K562 (cell line): ENCODE results near the gene AHSP. TPM values are rescaled to one million over a fixed set of nuclear protein-coding genes. Genes with fewer than 3 reads are reported as not detected.
A peak's percentile ranks its signal among the peaks of the same experiment; 100 is the strongest.

Experiments used
- ATAC-seq: fragments of 200-7000 bp; cut with Tn5 transposase; 3 replicates; pipeline ENCODE4 v1.9.1; 2020; ENCODE audit warnings: moderate library complexity
- BruUV-seq: library from RNA; stranded (reverse); fragments of 400-500 nt; replicated peaks from 2 replicates; lab custom pipeline; 2021; lab: Mats Ljungman, UMichigan
- CTCF ChIA-PET: fragments of 300-600 bp; formaldehyde crosslinking; extraction: SDS; loops from one replicate; lab custom pipeline; 2021; ENCODE audit warnings: low intra/inter-chr PET ratio; lab: Yijun Ruan, JAX
- POLR2A ChIA-PET: fragments of 300-600, 350-650 bp; sonication (Branson Sonifier 250); formaldehyde crosslinking; extraction: SDS; loops from one replicate; lab custom pipeline; 2021; ENCODE audit warnings: antibody characterized with exemption, inconsistent platforms; lab: Yijun Ruan, JAX
- DNase-seq, 4 experiments: peaks; one replicate each; pipeline versions ENCODE4 v3.0.0 to v3.0.0-alpha.2; 2011 to 2018; ENCODE audit warnings: low spot score in 3 of 4, mixed read lengths in 3 of 4; ENCODE audit errors: extremely low read depth in 1 of 4
- FAIRE-seq: peaks from 2 replicates; lab custom pipeline; 2011; peaks lifted over from hg19 to GRCh38; lab: Jason Lieb, UNC
- H2AFZ ChIP-seq: 2 replicates; pipeline ENCODE4 v1.6.0; 2011; ENCODE audit warnings: low read depth, low read length, control low read depth, inconsistent platforms
- H3K27ac ChIP-seq: fragments of 200-600 bp; 3 replicates; pipeline ENCODE4 v1.8.0; 2011; ENCODE audit warnings: low read depth, mild to moderate bottlenecking, control low read depth, inconsistent platforms, low read length, moderate library complexity, mixed read lengths; ENCODE audit errors: extremely low read depth
- H3K27me3 ChIP-seq, 2 experiments: fragments of 300-600 bp in 1 of 2; 2 replicates in 1 of 2; 3 replicates in 1 of 2; pipeline versions ENCODE4 v1.6.0 to v1.8.0; 2011; ENCODE audit warnings: inconsistent platforms in 2 of 2, low read length in 2 of 2, mild to moderate bottlenecking in 1 of 2, mixed read lengths in 1 of 2, moderate library complexity in 1 of 2; ENCODE audit not compliant: control insufficient read depth in 2 of 2, insufficient read depth in 2 of 2
- H3K36me3 ChIP-seq: fragments of 300-600 bp; 3 replicates; pipeline ENCODE4 v1.8.0; 2011; ENCODE audit warnings: mild to moderate bottlenecking, low read length, inconsistent platforms; ENCODE audit not compliant: control insufficient read depth, insufficient read depth
- H3K4me1 ChIP-seq, 2 experiments: fragments of 200-600 bp in 1 of 2; replicated peaks in 1 of 2; 2 replicates in 1 of 2; 3 replicates in 1 of 2; pipeline versions ENCODE4 v1.5.1 to v1.8.0; 2011; ENCODE audit warnings: inconsistent platforms in 2 of 2, low read length in 2 of 2, mild to moderate bottlenecking in 1 of 2, mixed read lengths in 1 of 2, moderate library complexity in 1 of 2; ENCODE audit not compliant: control insufficient read depth in 2 of 2, insufficient read depth in 2 of 2
- H3K4me2 ChIP-seq: 2 replicates; pipeline ENCODE4 v1.6.1; 2011; ENCODE audit warnings: low read length, control low read depth, inconsistent platforms, mixed read lengths; ENCODE audit not compliant: insufficient read depth
- H3K4me3 ChIP-seq: fragments of 200-600 bp; sonication (generic), shearing (Covaris generic); 2 replicates; pipeline ENCODE4 v1.5.1; 2016; ENCODE audit warnings: control low read depth, inconsistent platforms
- H3K79me2 ChIP-seq: fragments of 200-600 bp; 3 replicates; pipeline ENCODE4 v1.8.0; 2011; ENCODE audit warnings: low read length, inconsistent platforms; ENCODE audit not compliant: control insufficient read depth, insufficient read depth
- H3K9ac ChIP-seq, 2 experiments: 2 replicates each; pipeline versions ENCODE4 v1.6.0 to v1.6.1; 2011; ENCODE audit warnings: low read depth in 2 of 2, low read length in 2 of 2, control low read depth in 1 of 2, inconsistent platforms in 1 of 2, mild to moderate bottlenecking in 1 of 2, mixed read lengths in 1 of 2; ENCODE audit not compliant: insufficient read depth in 1 of 2
- H3K9me1 ChIP-seq: one replicate; pipeline ENCODE4 v1.6.0; 2011; ENCODE audit warnings: inconsistent platforms, mild to moderate bottlenecking, low read length, moderate library complexity; ENCODE audit not compliant: control insufficient read depth, insufficient read depth
- H3K9me3 ChIP-seq: replicated peaks from 2 replicates; pipeline ENCODE4 v1.5.1; 2011; ENCODE audit warnings: low read depth, low read length, inconsistent platforms; ENCODE audit not compliant: control insufficient read depth, insufficient read depth
- H4K20me1 ChIP-seq: replicated peaks from 2 replicates; pipeline ENCODE4 v1.6.1; 2011; ENCODE audit warnings: low read length, inconsistent platforms, mixed read lengths; ENCODE audit not compliant: control insufficient read depth, insufficient read depth
- CBX1 ChIP-seq: sonication (generic); IDR thresholded peaks from 2 replicates; pipeline ENCODE4 v1.6.1; 2016; ENCODE audit warnings: antibody characterized with exemption, low read depth, mild to moderate bottlenecking
- ELF4 ChIP-seq: fragments of 450-650 bp; formaldehyde crosslinking; IDR thresholded peaks from 2 replicates; pipeline ENCODE4 v1.4.0; 2022; ENCODE audit warnings: missing genetic modification characterization
- HMG20A ChIP-seq: fragments of 450-650 bp; formaldehyde crosslinking; conservative IDR thresholded peaks from 2 replicates; pipeline ENCODE4 v1.4.0; 2020; ENCODE audit warnings: mild to moderate bottlenecking, mixed read lengths
- HSF4 ChIP-seq: fragments of 250-450 bp; sonication (Bioruptor Pico); IDR thresholded peaks from 2 replicates; pipeline ENCODE4 v2.1.2; 2022; ENCODE audit warnings: mild to moderate bottlenecking, moderate library complexity, borderline replicate concordance
- JUNB ChIP-seq: fragments of 450-650 bp; formaldehyde crosslinking; conservative IDR thresholded peaks from 2 replicates; pipeline ENCODE4 v1.4.0; 2020; ENCODE audit warnings: mild to moderate bottlenecking
- LARP7 ChIP-seq: fragments of 450-650 bp; IDR thresholded peaks from 2 replicates; pipeline ENCODE4 v1.6.1; 2016
- NRF1 ChIP-seq, 2 experiments: fragments of 450-650 bp; IDR thresholded peaks in 1 of 2; conservative IDR thresholded peaks in 1 of 2; 2 replicates each; pipeline ENCODE4 v1.6.1; 2014; ENCODE audit warnings: mild to moderate bottlenecking in 2 of 2
- PTBP1 ChIP-seq: fragments of 200-400 bp; formaldehyde crosslinking; IDR thresholded peaks from 2 replicates; pipeline ENCODE4 v1.6.1; 2017; ENCODE audit warnings: low read depth, low read length
- RAD21 ChIP-seq, 2 experiments: fragments of 250-450 bp in 1 of 2; fragments of 450-650 bp in 1 of 2; sonication (Bioruptor Pico) in 1 of 2; formaldehyde crosslinking in 1 of 2; IDR thresholded peaks in 1 of 2; conservative IDR thresholded peaks in 1 of 2; 2 replicates each; pipeline versions ENCODE4 v1.4.0 to v1.8.0; 2020 to 2022; ENCODE audit warnings: mild to moderate bottlenecking in 2 of 2, moderate library complexity in 1 of 2
- XRCC5 ChIP-seq: fragments of 200-400 bp; formaldehyde crosslinking; IDR thresholded peaks from 2 replicates; pipeline ENCODE4 v1.6.1; 2017; ENCODE audit warnings: low read depth, mild to moderate bottlenecking, low read length
- ZFP1 ChIP-seq: fragments of 450-650 bp; formaldehyde crosslinking; IDR thresholded peaks from 2 replicates; pipeline ENCODE4 v1.4.0; 2020; ENCODE audit warnings: mild to moderate bottlenecking, mixed read lengths
- ZNF253 ChIP-seq: fragments of 250-450 bp; sonication (Bioruptor Pico); conservative IDR thresholded peaks from 2 replicates; pipeline ENCODE4 v1.6.1; 2021; ENCODE audit warnings: mild to moderate bottlenecking
- ZNF41 ChIP-seq: fragments of 250-450 bp; sonication (Bioruptor Pico); conservative IDR thresholded peaks from 2 replicates; pipeline ENCODE4 v1.4.0; 2020; ENCODE audit warnings: mild to moderate bottlenecking
- ZNF449 ChIP-seq: fragments of 250-450 bp; sonication (Bioruptor Pico); IDR thresholded peaks from 2 replicates; pipeline ENCODE4 v1.8.0; 2022; ENCODE audit warnings: moderate library complexity, mild to moderate bottlenecking, inconsistent platforms
- ZNF668 ChIP-seq: fragments of 250-450 bp; sonication (Bioruptor Pico); IDR thresholded peaks from 2 replicates; pipeline ENCODE4 v1.8.0; 2022; ENCODE audit warnings: mild to moderate bottlenecking, inconsistent platforms
- WGBS: fragments of 100-300 bp; shearing (Covaris generic); methylation state at CpG from one replicate; pipeline ENCODE4 v1.1.6; 2016; ENCODE audit warnings: low coverage, mixed read lengths; ENCODE audit not compliant: insufficient coverage; ENCODE audit errors: missing lambda C conversion rate; 5-methylcytosine and 5-hydroxymethylcytosine counted together
- in situ Hi-C: fragments of 300-500 bp; cut with MboI; formaldehyde crosslinking; loops from 4 replicates; pipeline ENCODE4 v1.15.0; 2018; ENCODE audit warnings: inconsistent platforms, mixed read lengths
- intact Hi-C: fragments of 100-400 bp; cut with micrococcal nuclease; formaldehyde crosslinking; loops from 2 replicates; pipeline ENCODE4 v1.14.2; 2022
- polyA plus RNA-seq, 8 experiments: library from polyadenylated mRNA; depleted of rRNA in 4 of 8; stranded (reverse) in 5 of 8; unstranded in 3 of 8; fragments of >200 nt; fragmentation: Nextera tagmentation in 2 of 8; fragmentation: Illumina TruSeq in 1 of 8; extraction: Ambion mirVana in 2 of 8; extraction: Trizol in 1 of 8; gene quantifications; 2 replicates each; pipeline versions ENCODE4 v1.2.1 to v1.2.3, GENCODE V29; 2011 to 2014; ENCODE audit warnings: inconsistent platforms in 1 of 8, missing spikeins in 1 of 8
- total RNA-seq, 7 experiments: library from RNA; depleted of rRNA in 6 of 7; stranded (reverse); fragments of >200 nt in 6 of 7; fragmentation: Illumina TruSeq in 2 of 7; extraction: Trizol in 2 of 7; gene quantifications; 2 replicates each; pipeline versions ENCODE4 v1.2.1 to v1.2.3, GENCODE V29; 2011 to 2021; ENCODE audit warnings: low replicate concordance in 1 of 7
- TF ChIP-seq, protein P1 (sequence below): fragments of 450-650 bp; formaldehyde crosslinking; IDR thresholded peaks from 2 replicates; pipeline ENCODE4 v1.4.0; 2022; ENCODE audit warnings: missing genetic modification characterization
- TF ChIP-seq, protein P2 (sequence below): fragments of 250-450 bp; sonication (Bioruptor Pico); IDR thresholded peaks from 2 replicates; pipeline ENCODE4 v1.4.0; 2020; ENCODE audit warnings: mild to moderate bottlenecking, moderate library complexity, borderline replicate concordance

AHSP gene
- total and polyA plus RNA-seq, 9 of the 15 experiments (the other 6 are each of a cell fraction or from before 2014, with no cell fraction given): 6.6 to 99.1 (median 25.8) TPM

DNA sequence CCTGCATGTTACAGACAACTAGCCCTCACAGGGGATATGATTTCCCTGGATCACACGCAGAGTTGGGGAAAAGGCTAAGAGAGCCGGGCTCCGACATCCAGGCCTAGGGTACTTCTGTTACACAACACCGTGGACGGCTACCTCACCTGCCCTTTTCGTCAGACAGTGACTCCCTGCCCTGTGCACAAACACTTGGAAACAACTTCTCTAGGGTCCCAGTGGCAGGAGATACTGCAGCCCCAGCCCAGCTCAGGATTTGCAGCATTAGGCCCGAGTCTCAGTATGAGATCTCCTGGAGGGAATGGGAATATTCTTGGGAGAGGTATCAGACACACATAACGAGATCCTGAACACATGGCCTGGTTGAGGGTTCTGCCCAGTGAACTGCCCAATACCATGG is 27.8 kb upstream of the AHSP start:
- FAIRE-seq (no peak), DNase-seq (no peak), ATAC-seq (no peak)
- no TSS peak for BruUV-seq
- ChIA-PET POLR2A (interaction anchor here (1.2 to 2.4 kb wide), 4 partner anchors 8 to 42 kb away, joined by 3 to 9 read pairs (median 8); partner anchors contain the start of gene RUSF1), CTCF (no interaction called here)
- Histone ChIP-seq H3K36me3 (peaks cover 53% of the 10 kb centered on the region; the same call in 2 of the 3 replicates), H3K9me1 (peaks cover 1% of the 10 kb centered on the region), H3K9ac (0 out of 4 replicates have a peak overlapping the region, but pooled peaks of 1 of the 2 experiments have one; percentile 23), H3K4me2 (no peak overlapping the region), H3K4me1 (no peaks in the 10 kb centered on the region), H3K4me3 (no peak overlapping the region), H4K20me1 (no peaks in the 10 kb centered on the region), H2AFZ (no peak overlapping the region), H3K79me2 (no peaks in the 10 kb centered on the region), H3K27ac (no peak overlapping the region), H3K27me3 (no peaks in the 10 kb centered on the region), H3K9me3 (no peaks in the 10 kb centered on the region)
- 86% methylated on average over 6 of the region's 8 CpGs for WGBS
- intact Hi-C loops: no loop called here
- in situ Hi-C loops: no loop called here
- TF ChIP-seq ZNF449 (CRISPR knock-in tag) (no peak), XRCC5 (no peak), HMG20A (CRISPR knock-in tag) (no peak), ZNF668 (CRISPR knock-in tag) (no peak), PTBP1 (no peak), NRF1 (conservative IDR thresholded peaks at IDR 0.05 in 1 of 2, IDR thresholded peaks at IDR 0.05 in 1 of 2) (no peak), ZNF253 (CRISPR knock-in tag) (no peak), RAD21 (CRISPR knock-in tag; conservative IDR thresholded peaks at IDR 0.05 in 1 of 2, IDR thresholded peaks at IDR 0.05 in 1 of 2) (no peak), ZFP1 (CRISPR knock-in tag) (no peak), LARP7 (no peak), JUNB (no peak), ELF4 (CRISPR knock-in tag) (no peak), HSF4 (CRISPR knock-in tag) (no peak), ZNF41 (no peak), CBX1 (no peak)
- TF ChIP-seq, protein P1, sequence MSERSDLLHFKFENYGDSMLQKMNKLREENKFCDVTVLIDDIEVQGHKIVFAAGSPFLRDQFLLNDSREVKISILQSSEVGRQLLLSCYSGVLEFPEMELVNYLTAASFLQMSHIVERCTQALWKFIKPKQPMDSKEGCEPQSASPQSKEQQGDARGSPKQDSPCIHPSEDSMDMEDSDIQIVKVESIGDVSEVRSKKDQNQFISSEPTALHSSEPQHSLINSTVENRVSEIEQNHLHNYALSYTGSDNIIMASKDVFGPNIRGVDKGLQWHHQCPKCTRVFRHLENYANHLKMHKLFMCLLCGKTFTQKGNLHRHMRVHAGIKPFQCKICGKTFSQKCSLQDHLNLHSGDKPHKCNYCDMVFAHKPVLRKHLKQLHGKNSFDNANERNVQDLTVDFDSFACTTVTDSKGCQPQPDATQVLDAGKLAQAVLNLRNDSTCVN (CRISPR knock-in tag): no peak
- TF ChIP-seq, protein P2, sequence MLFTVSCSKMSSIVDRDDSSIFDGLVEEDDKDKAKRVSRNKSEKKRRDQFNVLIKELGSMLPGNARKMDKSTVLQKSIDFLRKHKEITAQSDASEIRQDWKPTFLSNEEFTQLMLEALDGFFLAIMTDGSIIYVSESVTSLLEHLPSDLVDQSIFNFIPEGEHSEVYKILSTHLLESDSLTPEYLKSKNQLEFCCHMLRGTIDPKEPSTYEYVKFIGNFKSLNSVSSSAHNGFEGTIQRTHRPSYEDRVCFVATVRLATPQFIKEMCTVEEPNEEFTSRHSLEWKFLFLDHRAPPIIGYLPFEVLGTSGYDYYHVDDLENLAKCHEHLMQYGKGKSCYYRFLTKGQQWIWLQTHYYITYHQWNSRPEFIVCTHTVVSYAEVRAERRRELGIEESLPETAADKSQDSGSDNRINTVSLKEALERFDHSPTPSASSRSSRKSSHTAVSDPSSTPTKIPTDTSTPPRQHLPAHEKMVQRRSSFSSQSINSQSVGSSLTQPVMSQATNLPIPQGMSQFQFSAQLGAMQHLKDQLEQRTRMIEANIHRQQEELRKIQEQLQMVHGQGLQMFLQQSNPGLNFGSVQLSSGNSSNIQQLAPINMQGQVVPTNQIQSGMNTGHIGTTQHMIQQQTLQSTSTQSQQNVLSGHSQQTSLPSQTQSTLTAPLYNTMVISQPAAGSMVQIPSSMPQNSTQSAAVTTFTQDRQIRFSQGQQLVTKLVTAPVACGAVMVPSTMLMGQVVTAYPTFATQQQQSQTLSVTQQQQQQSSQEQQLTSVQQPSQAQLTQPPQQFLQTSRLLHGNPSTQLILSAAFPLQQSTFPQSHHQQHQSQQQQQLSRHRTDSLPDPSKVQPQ (CRISPR knock-in tag): no peak
